G401 (cell line): ENCODE results near the gene LHCGR. TPM values are rescaled to one million over a fixed set of nuclear protein-coding genes. Genes with fewer than 3 reads are reported as not detected.

Experiments
- DNase-seq: peaks from one replicate; pipeline ENCODE4 v3.0.0-alpha.2; 2015; ENCODE audit warnings: low spot score
- in situ Hi-C: cut with HindIII; loops from 2 replicates; pipeline ENCODE4 v1.10.0; 2016; ENCODE audit warnings: low sequenced_read_pairs, mixed read lengths
- total RNA-seq: library from RNA; depleted of rRNA; stranded (reverse); fragments of >200 nt; shearing (Covaris generic); gene quantifications from 2 replicates; pipeline ENCODE4 v1.2.3, GENCODE V29; 2014; rRNA removed

LHCGR gene
- total RNA-seq, 1 experiment from 2014 or later, result not detected

GRCh38 chr2:48668992-48669391 is 86.5 kb downstream of the LHCGR start:
- DNase-seq, result no peak
- in situ Hi-C loops, result no loop called here

- DNase-seq, result no peak
- in situ Hi-C loops, result no loop called here
Observed at GRCh38 chr2:48651158-48651790, 104.2 kb downstream of the LHCGR start.

GRCh38 chr2:48638261-48638660 is 117.3 kb downstream of the LHCGR start:
- DNase-seq, result no peak
- in situ Hi-C loops, result no loop called here

Other genes with a start within 250 kb of the LHCGR start
- gene STON1, start 225.6 kb downstream of the LHCGR start, total RNA-seq, result 0.43 and 3.1 TPM in 2 replicates
- not detected in 2 replicates for gene GTF2A1L, start 137.9 kb downstream of the LHCGR start, total RNA-seq